DMS53 (cell line): ENCODE results near the gene KCNS1.
"Not testable (repeated sequence)": the region's sequence is repeated elsewhere in the genome, so short reads cannot be mapped to it uniquely, and the experiment has no call there.

ENCODE experiments used
- DNase-seq: peaks from one replicate; lab custom pipeline; 2025; lab: John Stamatoyannopoulos, UW

Gene KCNS1

GRCh38 chr20:45100563-45101245, at the start of gene KCNS1:
Gene KCNS1, minus strand, starts transcription at chr20:45101127. Its CDS starts 1,891 bp downstream, at chr20:45099236.
- peak; percentile 69 for DNase-seq

- DNase-seq = no peak
These were observed 48.1 kb upstream of the KCNS1 start for GRCh38 chr20:45149062-45149461.

GRCh38 chr20:45140836-45141235, 39.9 kb upstream of the KCNS1 start:
- DNase-seq = no peak

- DNase-seq = not testable (repeated sequence)
These were observed 38.9 kb upstream of the KCNS1 start for GRCh38 chr20:45139733-45140375.

GRCh38 chr20:45138561-45139300, 37.8 kb upstream of the KCNS1 start:
- DNase-seq = peak; percentile 92

GRCh38 chr20:45136911-45137310, 36.0 kb upstream of the KCNS1 start:
- DNase-seq = no peak

- DNase-seq = no peak
These were observed 27.2 kb upstream of the KCNS1 start for GRCh38 chr20:45128099-45128498.

- DNase-seq = no peak
These were observed 23.4 kb upstream of the KCNS1 start, which contains the start of gene WFDC12 for GRCh38 chr20:45124365-45124764. Gene WFDC12, minus strand, starts transcription at chr20:45124465. Its CDS starts 18 bp downstream, at chr20:45124447.

- DNase-seq = no peak
These were observed 20.5 kb upstream of the KCNS1 start for GRCh38 chr20:45121388-45121787.

- no peak for DNase-seq
These were observed 18.8 kb upstream of the KCNS1 start for GRCh38 chr20:45119556-45120266.

- no peak for DNase-seq
These were observed 17.1 kb upstream of the KCNS1 start for GRCh38 chr20:45118028-45118427.

- DNase-seq = no peak
These were observed 16.7 kb upstream of the KCNS1 start for GRCh38 chr20:45117581-45117980.

GRCh38 chr20:45115829-45116228, 14.9 kb upstream of the KCNS1 start:
- no peak for DNase-seq

GRCh38 chr20:45115386-45115774, 14.5 kb upstream of the KCNS1 start:
- DNase-seq = no peak

GRCh38 chr20:45114465-45115385, 13.8 kb upstream of the KCNS1 start, which contains the start of gene WFDC5:
Gene WFDC5, minus strand, starts transcription at chr20:45115174. Its CDS starts 91 bp downstream, at chr20:45115083.
- no peak for DNase-seq

- DNase-seq = no peak
These were observed 12.9 kb upstream of the KCNS1 start for GRCh38 chr20:45113865-45114264.

GRCh38 chr20:45112754-45113153, 11.8 kb upstream of the KCNS1 start:
- DNase-seq = no peak

GRCh38 chr20:45111799-45112471, 11.0 kb upstream of the KCNS1 start:
- DNase-seq = peak; percentile 48

- no peak for DNase-seq
These were observed 10.4 kb upstream of the KCNS1 start for GRCh38 chr20:45111285-45111684.

GRCh38 chr20:45110301-45110700, 9.4 kb upstream of the KCNS1 start:
- no peak for DNase-seq
